K562 (cell line): Measurements from ENCODE around the gene POLR3C. TPM values are rescaled to one million over a fixed set of nuclear protein-coding genes. Genes with fewer than 3 reads are reported as not detected.

ENCODE experiments used
- ATAC-seq: fragments of 200-7000 bp; cut with Tn5 transposase; 3 replicates; pipeline ENCODE4 v1.9.1; 2020; ENCODE audit warnings: moderate library complexity
- BruUV-seq: library from RNA; stranded (reverse); fragments of 400-500 nt; replicated peaks from 2 replicates; lab custom pipeline; 2021; lab: Mats Ljungman, UMichigan
- CTCF ChIA-PET: fragments of 300-600 bp; formaldehyde crosslinking; extraction: SDS; loops from one replicate; lab custom pipeline; 2021; ENCODE audit warnings: low intra/inter-chr PET ratio; lab: Yijun Ruan, JAX
- POLR2A ChIA-PET: fragments of 300-600, 350-650 bp; sonication (Branson Sonifier 250); formaldehyde crosslinking; extraction: SDS; loops from one replicate; lab custom pipeline; 2021; ENCODE audit warnings: antibody characterized with exemption, inconsistent platforms; lab: Yijun Ruan, JAX
- DNase-seq, 4 experiments: peaks; one replicate each; pipeline versions ENCODE4 v3.0.0 to v3.0.0-alpha.2; 2011 to 2018; ENCODE audit warnings: low spot score in 3 of 4, mixed read lengths in 3 of 4; ENCODE audit errors: extremely low read depth in 1 of 4
- FAIRE-seq: peaks from 2 replicates; lab custom pipeline; 2011; peaks lifted over from hg19 to GRCh38; lab: Jason Lieb, UNC
- H2AFZ ChIP-seq: 2 replicates; pipeline ENCODE4 v1.6.0; 2011; ENCODE audit warnings: low read depth, low read length, control low read depth, inconsistent platforms
- H3K27ac ChIP-seq: fragments of 200-600 bp; 3 replicates; pipeline ENCODE4 v1.8.0; 2011; ENCODE audit warnings: low read depth, mild to moderate bottlenecking, control low read depth, inconsistent platforms, low read length, moderate library complexity, mixed read lengths; ENCODE audit errors: extremely low read depth
- H3K27me3 ChIP-seq, 2 experiments: fragments of 300-600 bp in 1 of 2; 2 replicates in 1 of 2; 3 replicates in 1 of 2; pipeline versions ENCODE4 v1.6.0 to v1.8.0; 2011; ENCODE audit warnings: inconsistent platforms in 2 of 2, low read length in 2 of 2, mild to moderate bottlenecking in 1 of 2, mixed read lengths in 1 of 2, moderate library complexity in 1 of 2; ENCODE audit not compliant: control insufficient read depth in 2 of 2, insufficient read depth in 2 of 2
- H3K36me3 ChIP-seq: fragments of 300-600 bp; 3 replicates; pipeline ENCODE4 v1.8.0; 2011; ENCODE audit warnings: mild to moderate bottlenecking, low read length, inconsistent platforms; ENCODE audit not compliant: control insufficient read depth, insufficient read depth
- H3K4me1 ChIP-seq, 2 experiments: fragments of 200-600 bp in 1 of 2; replicated peaks in 1 of 2; 2 replicates in 1 of 2; 3 replicates in 1 of 2; pipeline versions ENCODE4 v1.5.1 to v1.8.0; 2011; ENCODE audit warnings: inconsistent platforms in 2 of 2, low read length in 2 of 2, mild to moderate bottlenecking in 1 of 2, mixed read lengths in 1 of 2, moderate library complexity in 1 of 2; ENCODE audit not compliant: control insufficient read depth in 2 of 2, insufficient read depth in 2 of 2
- H3K4me2 ChIP-seq: 2 replicates; pipeline ENCODE4 v1.6.1; 2011; ENCODE audit warnings: low read length, control low read depth, inconsistent platforms, mixed read lengths; ENCODE audit not compliant: insufficient read depth
- H3K4me3 ChIP-seq: fragments of 200-600 bp; sonication (generic), shearing (Covaris generic); 2 replicates; pipeline ENCODE4 v1.5.1; 2016; ENCODE audit warnings: control low read depth, inconsistent platforms
- H3K79me2 ChIP-seq: fragments of 200-600 bp; 3 replicates; pipeline ENCODE4 v1.8.0; 2011; ENCODE audit warnings: low read length, inconsistent platforms; ENCODE audit not compliant: control insufficient read depth, insufficient read depth
- H3K9ac ChIP-seq, 2 experiments: 2 replicates each; pipeline versions ENCODE4 v1.6.0 to v1.6.1; 2011; ENCODE audit warnings: low read depth in 2 of 2, low read length in 2 of 2, control low read depth in 1 of 2, inconsistent platforms in 1 of 2, mild to moderate bottlenecking in 1 of 2, mixed read lengths in 1 of 2; ENCODE audit not compliant: insufficient read depth in 1 of 2
- H3K9me1 ChIP-seq: one replicate; pipeline ENCODE4 v1.6.0; 2011; ENCODE audit warnings: inconsistent platforms, mild to moderate bottlenecking, low read length, moderate library complexity; ENCODE audit not compliant: control insufficient read depth, insufficient read depth
- H3K9me3 ChIP-seq: replicated peaks from 2 replicates; pipeline ENCODE4 v1.5.1; 2011; ENCODE audit warnings: low read depth, low read length, inconsistent platforms; ENCODE audit not compliant: control insufficient read depth, insufficient read depth
- H4K20me1 ChIP-seq: replicated peaks from 2 replicates; pipeline ENCODE4 v1.6.1; 2011; ENCODE audit warnings: low read length, inconsistent platforms, mixed read lengths; ENCODE audit not compliant: control insufficient read depth, insufficient read depth
- C11orf30 ChIP-seq: fragments of 450-650 bp; IDR thresholded peaks from 2 replicates; pipeline ENCODE4 v1.6.1; 2016; ENCODE audit warnings: low read depth, mild to moderate bottlenecking
- CC2D1A ChIP-seq: fragments of 450-650 bp; IDR thresholded peaks from 2 replicates; pipeline ENCODE4 v1.6.1; 2017; ENCODE audit warnings: mild to moderate bottlenecking
- CHD2 ChIP-seq: IDR thresholded peaks from 2 replicates; pipeline ENCODE4 v1.6.1; 2011; ENCODE audit warnings: low read depth, low read length
- DMBX1 ChIP-seq: fragments of 250-450 bp; sonication (Bioruptor Pico); IDR thresholded peaks from 2 replicates; pipeline ENCODE4 v1.8.0; 2022; ENCODE audit warnings: inconsistent platforms, mild to moderate bottlenecking, moderate library complexity, borderline replicate concordance
- MEIS2 ChIP-seq: fragments of 450-650 bp; IDR thresholded peaks from 2 replicates; pipeline ENCODE4 v1.6.1; 2014; ENCODE audit warnings: mild to moderate bottlenecking; ENCODE audit not compliant: partially characterized antibody
- NFYB ChIP-seq: IDR thresholded peaks from 2 replicates; pipeline ENCODE4 v1.6.1; 2011; ENCODE audit warnings: mild to moderate bottlenecking, moderate library complexity; ENCODE audit not compliant: insufficient read length; ENCODE audit errors: extremely low read depth
- ZNF316 ChIP-seq: fragments of 450-650 bp; IDR thresholded peaks from 2 replicates; pipeline ENCODE4 v1.6.1; 2016
- ZNF551 ChIP-seq: fragments of 250-450 bp; sonication (Bioruptor Pico); IDR thresholded peaks from 2 replicates; pipeline ENCODE4 v1.5.0; 2021; ENCODE audit warnings: mild to moderate bottlenecking, moderate library complexity
- WGBS: fragments of 100-300 bp; shearing (Covaris generic); methylation state at CpG from one replicate; pipeline ENCODE4 v1.1.6; 2016; ENCODE audit warnings: low coverage, mixed read lengths; ENCODE audit not compliant: insufficient coverage; ENCODE audit errors: missing lambda C conversion rate; 5-methylcytosine and 5-hydroxymethylcytosine counted together
- in situ Hi-C: fragments of 300-500 bp; cut with MboI; formaldehyde crosslinking; loops from 4 replicates; pipeline ENCODE4 v1.15.0; 2018; ENCODE audit warnings: inconsistent platforms, mixed read lengths
- intact Hi-C: fragments of 100-400 bp; cut with micrococcal nuclease; formaldehyde crosslinking; loops from 2 replicates; pipeline ENCODE4 v1.14.2; 2022
- polyA plus RNA-seq, 8 experiments: library from polyadenylated mRNA; depleted of rRNA in 4 of 8; stranded (reverse) in 5 of 8; unstranded in 3 of 8; fragments of >200 nt; fragmentation: Nextera tagmentation in 2 of 8; fragmentation: Illumina TruSeq in 1 of 8; extraction: Ambion mirVana in 2 of 8; extraction: Trizol in 1 of 8; gene quantifications; 2 replicates each; pipeline versions ENCODE4 v1.2.1 to v1.2.3, GENCODE V29; 2011 to 2014; ENCODE audit warnings: inconsistent platforms in 1 of 8, missing spikeins in 1 of 8
- total RNA-seq, 7 experiments: library from RNA; depleted of rRNA in 6 of 7; stranded (reverse); fragments of >200 nt in 6 of 7; fragmentation: Illumina TruSeq in 2 of 7; extraction: Trizol in 2 of 7; gene quantifications; 2 replicates each; pipeline versions ENCODE4 v1.2.1 to v1.2.3, GENCODE V29; 2011 to 2021; ENCODE audit warnings: low replicate concordance in 1 of 7
- TF ChIP-seq, protein P1 (sequence below), 2 experiments: IDR thresholded peaks in 1 of 2; conservative IDR thresholded peaks in 1 of 2; 2 replicates each; pipeline ENCODE4 v1.6.1; 2016; ENCODE audit warnings: low read depth in 2 of 2, mild to moderate bottlenecking in 1 of 2, missing compliant biosample characterization in 1 of 2, missing genetic modification characterization in 1 of 2, moderate library complexity in 1 of 2
- TF ChIP-seq, protein P2 (sequence below): fragments of 450-650 bp; IDR thresholded peaks from 2 replicates; pipeline ENCODE4 v1.6.1; 2016
- TF ChIP-seq, protein P3 (sequence below): fragments of 450-650 bp; IDR thresholded peaks from 2 replicates; pipeline ENCODE4 v1.6.1; 2016; ENCODE audit warnings: mild to moderate bottlenecking

POLR3C gene
- total and polyA plus RNA-seq, 9 of the 15 experiments (the other 6 are each of a cell fraction or from before 2014, with no cell fraction given): 19.7 to 64.1 (median 45.2) TPM

DNA sequence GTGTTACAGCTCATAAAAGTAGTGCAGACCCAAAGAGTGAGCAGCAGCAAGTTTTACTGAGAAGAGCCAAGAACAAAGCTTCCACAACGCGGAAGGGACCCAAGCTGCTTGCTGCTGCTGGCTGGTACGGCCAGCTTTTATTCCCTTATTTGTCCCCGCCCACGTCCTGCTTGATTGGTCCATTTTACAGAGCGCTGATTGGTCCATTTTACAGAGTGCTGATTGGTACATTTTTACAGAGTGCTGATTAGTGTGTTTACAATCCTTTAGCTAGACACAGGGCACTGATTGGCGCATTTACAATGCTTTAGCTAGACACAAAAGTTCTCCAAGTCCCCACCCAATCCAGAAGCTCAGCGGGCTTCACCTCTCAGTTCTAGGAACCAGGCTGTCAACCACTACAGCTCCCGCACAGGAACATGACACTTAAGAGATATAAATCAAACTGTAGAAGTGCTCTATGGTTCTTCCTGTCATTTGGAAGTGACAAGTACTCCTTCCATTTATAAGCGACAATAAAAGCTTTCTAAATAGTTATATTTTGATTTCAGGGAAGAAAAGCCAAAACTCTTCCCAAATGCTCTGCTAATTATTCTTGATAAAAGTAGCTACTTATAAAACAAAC lies 28.6 kb upstream of the POLR3C start:
- Histone ChIP-seq H4K20me1 (no peaks in the 10 kb centered on the region), H3K36me3 (peaks cover 9% of the 10 kb centered on the region; the same call in 2 of the 3 replicates), H3K27me3 (no peaks in the 10 kb centered on the region), H3K4me1 (no peaks in the 10 kb centered on the region; a peak in 1 of 5 replicates), H3K9me1 (no peaks in the 10 kb centered on the region), H3K9me3 (peaks cover 15% of the 10 kb centered on the region), H3K9ac (no peak overlapping the region), H3K4me3 (no peak overlapping the region)
- intact Hi-C loops: no loop called here
- ChIA-PET POLR2A (interaction anchor here (1.3 to 1.5 kb wide), 2 partner anchors 14 to 16 kb away, joined by 4 to 5 read pairs; no protein-coding TSS in a partner anchor), CTCF (no interaction called here)
- BruUV-seq: no TSS peak
- FAIRE-seq: no peak
- in situ Hi-C loops: no loop called here
- DNase-seq: peak; percentile 16 to 52 (median 28)
- ATAC-seq: peak; percentile 71
- TF ChIP-seq ZNF551 (CRISPR knock-in tag): no peak
- no peak for TF ChIP-seq DMBX1
- TF ChIP-seq, protein P1, sequence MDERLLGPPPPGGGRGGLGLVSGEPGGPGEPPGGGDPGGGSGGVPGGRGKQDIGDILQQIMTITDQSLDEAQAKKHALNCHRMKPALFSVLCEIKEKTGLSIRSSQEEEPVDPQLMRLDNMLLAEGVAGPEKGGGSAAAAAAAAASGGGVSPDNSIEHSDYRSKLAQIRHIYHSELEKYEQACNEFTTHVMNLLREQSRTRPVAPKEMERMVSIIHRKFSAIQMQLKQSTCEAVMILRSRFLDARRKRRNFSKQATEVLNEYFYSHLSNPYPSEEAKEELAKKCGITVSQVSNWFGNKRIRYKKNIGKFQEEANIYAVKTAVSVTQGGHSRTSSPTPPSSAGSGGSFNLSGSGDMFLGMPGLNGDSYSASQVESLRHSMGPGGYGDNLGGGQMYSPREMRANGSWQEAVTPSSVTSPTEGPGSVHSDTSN (CRISPR knock-in tag; IDR thresholded peaks at IDR 0.05; ENCODE audit: low read depth): no peak
- TF ChIP-seq, protein P1 (tag; conservative IDR thresholded peaks at IDR 0.05; ENCODE audit: low read depth): peak; percentile 72
- TF ChIP-seq MEIS2: peak; percentile 92
- TF ChIP-seq CHD2: no peak
- TF ChIP-seq NFYB: peak; percentile 59
- TF ChIP-seq ZNF316: peak; percentile 62; the same call in 1 of the 2 replicates
- TF ChIP-seq, protein P2, sequence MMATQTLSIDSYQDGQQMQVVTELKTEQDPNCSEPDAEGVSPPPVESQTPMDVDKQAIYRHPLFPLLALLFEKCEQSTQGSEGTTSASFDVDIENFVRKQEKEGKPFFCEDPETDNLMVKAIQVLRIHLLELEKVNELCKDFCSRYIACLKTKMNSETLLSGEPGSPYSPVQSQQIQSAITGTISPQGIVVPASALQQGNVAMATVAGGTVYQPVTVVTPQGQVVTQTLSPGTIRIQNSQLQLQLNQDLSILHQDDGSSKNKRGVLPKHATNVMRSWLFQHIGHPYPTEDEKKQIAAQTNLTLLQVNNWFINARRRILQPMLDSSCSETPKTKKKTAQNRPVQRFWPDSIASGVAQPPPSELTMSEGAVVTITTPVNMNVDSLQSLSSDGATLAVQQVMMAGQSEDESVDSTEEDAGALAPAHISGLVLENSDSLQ: peak; percentile 84
- 0 out of 2 replicates have a peak, but pooled peaks have one; percentile 22 for TF ChIP-seq C11orf30
- TF ChIP-seq, protein P3, sequence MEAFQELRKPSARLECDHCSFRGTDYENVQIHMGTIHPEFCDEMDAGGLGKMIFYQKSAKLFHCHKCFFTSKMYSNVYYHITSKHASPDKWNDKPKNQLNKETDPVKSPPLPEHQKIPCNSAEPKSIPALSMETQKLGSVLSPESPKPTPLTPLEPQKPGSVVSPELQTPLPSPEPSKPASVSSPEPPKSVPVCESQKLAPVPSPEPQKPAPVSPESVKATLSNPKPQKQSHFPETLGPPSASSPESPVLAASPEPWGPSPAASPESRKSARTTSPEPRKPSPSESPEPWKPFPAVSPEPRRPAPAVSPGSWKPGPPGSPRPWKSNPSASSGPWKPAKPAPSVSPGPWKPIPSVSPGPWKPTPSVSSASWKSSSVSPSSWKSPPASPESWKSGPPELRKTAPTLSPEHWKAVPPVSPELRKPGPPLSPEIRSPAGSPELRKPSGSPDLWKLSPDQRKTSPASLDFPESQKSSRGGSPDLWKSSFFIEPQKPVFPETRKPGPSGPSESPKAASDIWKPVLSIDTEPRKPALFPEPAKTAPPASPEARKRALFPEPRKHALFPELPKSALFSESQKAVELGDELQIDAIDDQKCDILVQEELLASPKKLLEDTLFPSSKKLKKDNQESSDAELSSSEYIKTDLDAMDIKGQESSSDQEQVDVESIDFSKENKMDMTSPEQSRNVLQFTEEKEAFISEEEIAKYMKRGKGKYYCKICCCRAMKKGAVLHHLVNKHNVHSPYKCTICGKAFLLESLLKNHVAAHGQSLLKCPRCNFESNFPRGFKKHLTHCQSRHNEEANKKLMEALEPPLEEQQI: peak; percentile 64; the same call in 1 of the 2 replicates
- peak; percentile 54; the same call in 1 of the 2 replicates for TF ChIP-seq CC2D1A
- TF ChIP-seq, all 486 proteins: peak for 8
- H3K4me2 ChIP-seq: no peak overlapping the region
- H2AFZ ChIP-seq: no peak overlapping the region
- WGBS: 69% methylated on average over 9 of the region's 10 CpGs
- H3K79me2 ChIP-seq: peaks cover 7% of the 10 kb centered on the region; the same call in 2 of the 3 replicates
- no peak overlapping the region; the same call in 2 of the 3 replicates for H3K27ac ChIP-seq
